Endothelial cell of umbilical vein (primary cell): ENCODE results near the gene DGKB. TPM values are rescaled to one million over a fixed set of nuclear protein-coding genes. Genes with fewer than 3 reads are reported as not detected.

Experiments
- BruUV-seq: library from RNA; stranded (reverse); fragments of 400-500 nt; replicated peaks from 2 replicates; lab custom pipeline; 2021; lab: Mats Ljungman, UMichigan
- CTCF ChIA-PET: fragments of 300-600, 350-600 bp; sonication (Branson Sonifier 250); formaldehyde crosslinking; loops from one replicate; lab custom pipeline; 2021; ENCODE audit warnings: antibody characterized with exemption, inconsistent platforms; lab: Charles Lee
- POLR2A ChIA-PET: fragments of 300-600, 350-600 bp; sonication (Branson Sonifier 250); formaldehyde crosslinking; loops from one replicate; lab custom pipeline; 2021; ENCODE audit warnings: antibody characterized with exemption, inconsistent platforms; lab: Charles Lee
- DNase-seq: peaks from one replicate; pipeline ENCODE4 v3.0.0-alpha.2; 2011; ENCODE audit warnings: low read depth, low spot score
- FAIRE-seq: peaks from 2 replicates; lab custom pipeline; 2011; peaks lifted over from hg19 to GRCh38; lab: Jason Lieb, UNC
- H2AFZ ChIP-seq: 2 replicates; pipeline ENCODE4 v1.6.0; 2012; ENCODE audit warnings: low read depth, low read length, control low read depth, inconsistent platforms
- H3K27ac ChIP-seq: 2 replicates; pipeline ENCODE4 v1.5.1; 2011; ENCODE audit warnings: low read depth, mild to moderate bottlenecking, control low read depth, low read length, moderate library complexity; ENCODE audit not compliant: insufficient read depth
- H3K27me3 ChIP-seq, 2 experiments: 2 replicates each; pipeline versions ENCODE4 v1.6.0 to v1.6.1; 2011; ENCODE audit warnings: low read length in 2 of 2, mixed read lengths in 1 of 2; ENCODE audit not compliant: control insufficient read depth in 2 of 2, insufficient read depth in 2 of 2
- H3K36me3 ChIP-seq, 2 experiments: 2 replicates in 1 of 2; 3 replicates in 1 of 2; pipeline ENCODE4 v1.5.1; 2011; ENCODE audit warnings: low read length in 2 of 2, mild to moderate bottlenecking in 1 of 2, moderate library complexity in 1 of 2; ENCODE audit not compliant: control insufficient read depth in 2 of 2, insufficient read depth in 2 of 2; ENCODE audit errors: extremely low read depth in 1 of 2
- H3K4me1 ChIP-seq: 3 replicates; pipeline ENCODE4 v1.5.1; 2011; ENCODE audit warnings: mild to moderate bottlenecking, low read length; ENCODE audit not compliant: control insufficient read depth, insufficient read depth; ENCODE audit errors: extremely low read depth
- H3K4me2 ChIP-seq: 2 replicates; pipeline ENCODE4 v1.6.1; 2011; ENCODE audit warnings: low read length, control low read depth, mixed read lengths; ENCODE audit not compliant: insufficient read depth
- H3K4me3 ChIP-seq, 3 experiments: fragments of 200-600 bp in 1 of 3; sonication (generic), shearing (Covaris generic) in 1 of 3; replicated peaks in 1 of 3; 2 replicates each; pipeline ENCODE4 v1.5.1; 2011 to 2016; ENCODE audit warnings: control low read depth in 3 of 3, low read length in 3 of 3, mild to moderate bottlenecking in 2 of 3, inconsistent platforms in 1 of 3, low read depth in 1 of 3, moderate library complexity in 1 of 3; ENCODE audit not compliant: insufficient read depth in 1 of 3
- H3K79me2 ChIP-seq: 2 replicates; pipeline ENCODE4 v1.6.0; 2012; ENCODE audit warnings: low read length, inconsistent platforms; ENCODE audit not compliant: control insufficient read depth, insufficient read depth
- H3K9ac ChIP-seq: replicated peaks from 2 replicates; pipeline ENCODE3; 2011; ENCODE audit warnings: low read length, control low read depth; ENCODE audit not compliant: insufficient read depth; ENCODE audit errors: extremely low read depth
- H3K9me1 ChIP-seq: replicated peaks from 3 replicates; pipeline ENCODE4 v1.6.0; 2011; ENCODE audit warnings: mild to moderate bottlenecking, low read length; ENCODE audit not compliant: control insufficient read depth, insufficient read depth; ENCODE audit errors: extremely low read depth
- H3K9me3 ChIP-seq: replicated peaks from 2 replicates; pipeline ENCODE4 v1.5.1; 2012; ENCODE audit warnings: low read length, inconsistent platforms; ENCODE audit not compliant: control insufficient read depth, insufficient read depth
- H4K20me1 ChIP-seq: replicated peaks from 2 replicates; pipeline ENCODE3; 2011; ENCODE audit warnings: mild to moderate bottlenecking, low read length; ENCODE audit not compliant: control insufficient read depth, insufficient read depth; ENCODE audit errors: extremely low read depth
- CTCF ChIP-seq, 2 donors: IDR thresholded peaks; 1 replicate in 1 of 2; 2 replicates in 1 of 2; pipeline ENCODE4 v1.5.1; 2011; ENCODE audit warnings: low read length in 2 of 2, mild to moderate bottlenecking in 2 of 2, moderate library complexity in 2 of 2, control low read depth in 1 of 2, inconsistent platforms in 1 of 2, low read depth in 1 of 2; ENCODE audit not compliant: insufficient read depth in 1 of 2; ENCODE audit errors: extremely low read depth in 1 of 2
- EZH2 ChIP-seq: IDR thresholded peaks from 2 replicates; pipeline ENCODE4 v1.6.1; 2012; ENCODE audit warnings: borderline replicate concordance, low read depth, mild to moderate bottlenecking, moderate library complexity, low read length, inconsistent platforms; ENCODE audit not compliant: severe bottlenecking
- FOS ChIP-seq: IDR thresholded peaks from 2 replicates; pipeline ENCODE4 v1.6.1; 2011; ENCODE audit warnings: mild to moderate bottlenecking, low read length, moderate library complexity, borderline replicate concordance; ENCODE audit not compliant: insufficient read depth
- GATA2 ChIP-seq: IDR thresholded peaks from 2 replicates; pipeline ENCODE4 v1.7.0; 2011; ENCODE audit warnings: low read depth, mild to moderate bottlenecking, moderate library complexity, mixed read lengths, low read length; ENCODE audit not compliant: insufficient read length, insufficient read depth
- JUN ChIP-seq: IDR thresholded peaks from 2 replicates; pipeline ENCODE4 v1.6.1; 2011; ENCODE audit warnings: borderline replicate concordance, low read depth; ENCODE audit not compliant: insufficient read length, insufficient read depth
- MAX ChIP-seq: IDR thresholded peaks from 2 replicates; pipeline ENCODE4 v1.6.1; 2011; ENCODE audit not compliant: insufficient read depth, insufficient read length
- MYC ChIP-seq: IDR thresholded peaks from one replicate; pipeline ENCODE4 v1.6.1; 2011; ENCODE audit warnings: mild to moderate bottlenecking, low read depth, low read length
- POLR2A ChIP-seq: IDR thresholded peaks from 2 replicates; pipeline ENCODE4 v1.6.1; 2012; ENCODE audit warnings: low read depth, mild to moderate bottlenecking, control low read depth, low read length
- POLR2AphosphoS5 ChIP-seq: IDR thresholded peaks from 2 replicates; pipeline ENCODE4 v1.6.1; 2012; ENCODE audit warnings: low read depth, mild to moderate bottlenecking, control low read depth, low read length, moderate library complexity; ENCODE audit not compliant: insufficient read depth
- dilution Hi-C: fragments of 300-500 bp; cut with MboI; formaldehyde crosslinking; loops from one replicate; pipeline ENCODE4 v1.15.0; 2019; ENCODE audit warnings: low sequenced_read_pairs; ENCODE audit not compliant: extremely low pct_ligation_motif_present
- intact Hi-C: fragments of 100-400 bp; cut with micrococcal nuclease; formaldehyde crosslinking; loops from one replicate; pipeline ENCODE4 v1.10.0; 2022
- polyA plus RNA-seq, 4 experiments: library from polyadenylated mRNA; depleted of rRNA in 3 of 4; stranded (reverse) in 3 of 4; unstranded in 1 of 4; fragments of >200 nt; gene quantifications; 2 replicates each; pipeline versions ENCODE4 v1.2.1 to v1.2.3, GENCODE V29; 2011 to 2012; ENCODE audit warnings: missing spikeins in 1 of 4
- total RNA-seq: library from RNA; stranded (reverse); gene quantifications from 2 replicates; pipeline ENCODE4 v1.2.3, GENCODE V29; 2021

DGKB gene
- total and polyA plus RNA-seq, 2 donors (not counting 3 experiments of a cell fraction or from before 2014, with no cell fraction given), result not detected

DNA sequence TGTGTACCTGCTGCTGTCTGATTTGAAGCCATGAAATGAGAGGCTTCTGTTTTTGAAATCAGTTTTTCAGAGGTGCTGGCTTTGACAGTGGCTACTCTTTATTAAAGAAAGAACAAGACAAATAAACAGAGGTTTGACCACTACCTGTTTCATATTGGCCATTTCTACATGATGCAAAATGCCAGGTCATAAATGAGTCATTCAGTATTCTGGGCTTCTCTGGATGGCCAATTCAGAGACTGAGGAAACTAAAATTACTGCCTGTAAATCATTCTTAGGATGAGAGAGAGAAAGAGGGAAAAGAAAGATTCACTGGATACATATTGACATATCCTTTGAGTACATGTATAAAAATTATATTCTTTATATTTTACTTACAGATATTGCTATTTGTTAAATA, 609.8 kb downstream of the DGKB start:
- no peak for TF ChIP-seq MYC
- no peak for TF ChIP-seq MAX
- TF ChIP-seq CTCF (IDR thresholded peaks at IDR 0.05; ENCODE audit: extremely low read depth in 1 of 2, insufficient read depth in 1 of 2, low read depth in 1 of 2, low read length in 2 of 2), result no peak
- no peak for TF ChIP-seq GATA2
- no peak for TF ChIP-seq POLR2A
- TF ChIP-seq FOS, result no peak
- TF ChIP-seq EZH2, result no peak
- TF ChIP-seq JUN, result no peak
- TF ChIP-seq POLR2AphosphoS5, result no peak
- Histone ChIP-seq H3K4me2 (no peak overlapping the region), H3K9me1 (no peaks in the 10 kb centered on the region), H3K9me3 (no peaks in the 10 kb centered on the region), H3K4me3 (no peak overlapping the region), H3K36me3 (no peaks in the 10 kb centered on the region), H2AFZ (no peak overlapping the region), H3K27ac (no peak overlapping the region), H3K79me2 (no peaks in the 10 kb centered on the region), H3K9ac (no peak overlapping the region), H4K20me1 (no peaks in the 10 kb centered on the region), H3K4me1 (no peaks in the 10 kb centered on the region), H3K27me3 (no peaks in the 10 kb centered on the region)
- ChIA-PET CTCF (no interaction called here), POLR2A (no interaction called here)
- intact Hi-C loops, result no loop called here
- BruUV-seq, result no TSS peak
- DNase-seq (no peak), FAIRE-seq (no peak)
- dilution Hi-C loops, result no loop called here
